Measurements from ENCODE around the gene PTPN14. TPM values are rescaled to one million over a fixed set of nuclear protein-coding genes. Genes with fewer than 3 reads are reported as not detected.

The PTPN14 gene
- total RNA-seq, 1 donor from 2014 or later = 43.7 TPM

DNA sequence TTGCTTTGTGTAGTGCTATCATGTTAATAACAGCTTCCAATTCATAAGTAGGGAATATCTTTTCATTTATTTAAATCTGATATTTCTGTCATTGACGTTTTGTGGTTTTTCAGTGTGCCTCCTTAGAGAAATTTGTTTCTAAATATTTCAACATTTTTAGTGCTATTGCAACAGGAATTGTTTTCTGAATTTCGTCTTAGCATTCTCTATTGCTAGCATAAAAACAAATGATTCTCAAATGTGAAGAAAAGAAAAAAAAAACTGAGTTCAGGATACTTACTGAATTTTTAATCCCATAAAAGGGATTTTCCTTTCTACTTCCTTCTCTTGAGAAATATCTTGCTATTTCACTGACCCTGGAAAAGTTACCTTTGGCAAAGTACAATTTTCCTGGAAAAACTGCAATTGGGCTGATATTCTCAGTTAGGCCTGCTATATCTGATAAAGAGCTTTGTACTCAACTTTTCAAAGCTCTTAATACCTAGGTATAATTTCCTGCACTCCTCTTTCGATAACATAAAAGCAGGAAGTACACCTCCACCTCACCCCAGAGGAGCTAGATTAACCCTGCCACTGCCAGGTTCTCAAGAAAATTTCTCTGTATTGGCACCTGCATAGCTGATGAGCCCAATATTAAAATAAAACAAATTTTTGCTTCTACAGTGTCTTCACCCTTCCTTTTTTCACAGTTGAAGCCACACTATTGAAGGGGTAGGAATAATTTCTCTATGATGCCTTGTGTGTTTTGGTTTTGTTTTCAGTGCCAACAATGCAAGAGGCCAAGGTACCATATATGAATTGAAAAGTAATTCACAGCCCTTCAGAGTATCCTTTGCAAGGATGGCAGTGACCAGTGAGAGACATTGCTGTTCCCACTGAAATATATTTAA, 35.6 kb downstream of the PTPN14 start:
- no peaks in the 10 kb centered on the region for H3K9me3 ChIP-seq
- TF ChIP-seq CTCF (IDR thresholded peaks at IDR 0.05) = no peak
- ATAC-seq (no peak), DNase-seq (no peak)
- H3K4me3 ChIP-seq = no peak overlapping the region
- H3K27ac ChIP-seq = peak overlapping the region; percentile 3
- H3K4me1 ChIP-seq = peaks cover 21% of the 10 kb centered on the region
- intact Hi-C loops (cut with DNase I) = no loop called here
- H3K36me3 ChIP-seq = no peaks in the 10 kb centered on the region
- no peaks in the 10 kb centered on the region for H3K27me3 ChIP-seq

DNA sequence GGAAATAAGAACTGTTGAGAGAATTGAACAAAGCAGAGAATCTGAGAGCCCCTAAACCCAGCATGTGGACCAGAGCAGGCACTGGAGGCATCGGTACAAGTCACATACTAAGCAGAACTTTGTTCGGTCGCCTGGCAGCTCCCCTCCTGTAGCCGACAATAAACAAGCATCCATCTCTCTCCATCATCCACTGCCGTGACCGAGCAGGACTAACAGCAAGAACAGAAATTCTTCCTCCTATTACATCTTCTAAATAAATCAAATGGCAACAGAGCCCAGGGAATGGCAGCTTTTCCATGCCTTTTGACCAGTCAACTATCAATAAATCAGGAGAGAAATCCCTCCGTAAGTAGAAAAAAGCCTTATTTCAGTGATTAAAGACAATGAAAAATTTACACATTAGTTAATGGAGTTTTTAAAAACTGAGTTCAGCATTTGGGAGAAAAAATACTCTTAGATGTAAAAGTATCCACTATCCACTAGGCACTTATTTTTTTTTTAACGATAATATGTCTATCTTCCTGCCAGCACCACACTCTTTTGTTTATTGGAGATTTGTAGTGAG, 36.5 kb downstream of the PTPN14 start:
- no peaks in the 10 kb centered on the region for H3K36me3 ChIP-seq
- H3K9me3 ChIP-seq = no peaks in the 10 kb centered on the region
- H3K27ac ChIP-seq = no peak overlapping the region
- intact Hi-C loops (cut with DNase I) = no loop called here
- H3K4me3 ChIP-seq = no peak overlapping the region
- DNase-seq = no peak
- ATAC-seq = no peak
- peaks cover 21% of the 10 kb centered on the region for H3K4me1 ChIP-seq
- H3K27me3 ChIP-seq = no peaks in the 10 kb centered on the region
- no peak for TF ChIP-seq CTCF (IDR thresholded peaks at IDR 0.05)

- H3K36me3 ChIP-seq = no peaks in the 10 kb centered on the region
- DNase-seq = no peak
- no peak for ATAC-seq
- no peaks in the 10 kb centered on the region for H3K9me3 ChIP-seq
- TF ChIP-seq CTCF (IDR thresholded peaks at IDR 0.05) = no peak
- no peak overlapping the region for H3K27ac ChIP-seq
- no peaks in the 10 kb centered on the region for H3K27me3 ChIP-seq
- intact Hi-C loops (cut with DNase I) = no loop called here
- H3K4me3 ChIP-seq = no peak overlapping the region
- peaks cover 21% of the 10 kb centered on the region for H3K4me1 ChIP-seq
Observed at GRCh38 chr1:214514032-214514818, 37.2 kb downstream of the PTPN14 start.

DNA sequence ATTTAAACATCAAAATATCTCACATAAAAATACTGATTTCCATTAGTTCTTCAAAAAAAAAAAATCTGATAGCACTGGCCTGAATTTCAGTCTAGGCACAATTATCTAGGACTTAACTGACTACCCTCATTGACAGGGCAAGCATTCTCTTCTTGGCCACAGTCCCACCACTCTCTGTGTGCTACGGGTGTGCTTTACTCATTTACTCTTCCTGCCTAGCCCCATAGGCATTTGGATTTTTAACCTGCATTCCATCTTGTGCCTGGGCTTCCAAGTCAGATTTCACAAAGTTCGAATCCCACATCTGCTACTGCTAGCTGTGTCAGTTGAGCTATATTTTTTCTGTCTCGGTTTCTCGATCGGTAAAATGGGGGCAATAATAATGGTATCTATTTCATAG, 38.0 kb downstream of the PTPN14 start:
- intact Hi-C loops (cut with DNase I) = no loop called here
- Histone ChIP-seq H3K9me3 (no peaks in the 10 kb centered on the region), H3K36me3 (no peaks in the 10 kb centered on the region), H3K4me3 (no peak overlapping the region), H3K27me3 (no peaks in the 10 kb centered on the region), H3K27ac (no peak overlapping the region), H3K4me1 (peaks cover 21% of the 10 kb centered on the region)
- no peak for DNase-seq
- no peak for TF ChIP-seq CTCF (IDR thresholded peaks at IDR 0.05)
- ATAC-seq = no peak

GRCh38 chr1:214511639-214511998, 39.8 kb downstream of the PTPN14 start:
- no peaks in the 10 kb centered on the region for H3K36me3 ChIP-seq
- DNase-seq (no peak), ATAC-seq (no peak)
- H3K27me3 ChIP-seq = no peaks in the 10 kb centered on the region
- intact Hi-C loops (cut with DNase I) = no loop called here
- no peaks in the 10 kb centered on the region for H3K9me3 ChIP-seq
- H3K27ac ChIP-seq = no peak overlapping the region
- TF ChIP-seq CTCF (IDR thresholded peaks at IDR 0.05) = no peak
- no peak overlapping the region for H3K4me3 ChIP-seq
- H3K4me1 ChIP-seq = peaks cover 15% of the 10 kb centered on the region

Measured in upper lobe of right lung (tissue), 1 donor.